Choroid plexus epithelial cell (primary cell): ENCODE measurements around the gene HTRA1.

Source experiments
- DNase-seq: peaks from one replicate; pipeline ENCODE4 v3.0.0-alpha.2; 2010; ENCODE audit warnings: low read depth
- H3K4me3 ChIP-seq: 2 replicates; pipeline ENCODE4 v1.5.1; 2011; ENCODE audit warnings: low read depth, mild to moderate bottlenecking, control low read depth, low read length, moderate library complexity
- TF ChIP-seq, protein P1 (sequence below): conservative IDR thresholded peaks from 2 replicates; pipeline ENCODE4 v1.5.1; 2011; ENCODE audit warnings: low read depth, mild to moderate bottlenecking, control low read depth, inconsistent platforms, low read length, moderate library complexity

HTRA1 gene

GRCh38 chr10:122560279-122560804 is 99.0 kb downstream of the HTRA1 start, which contains the start of gene DMBT1:
TSS of gene DMBT1 (plus strand) at chr10:122560754. CDS start at chr10:122560771, 17 bp downstream.
- TF ChIP-seq, protein P1, sequence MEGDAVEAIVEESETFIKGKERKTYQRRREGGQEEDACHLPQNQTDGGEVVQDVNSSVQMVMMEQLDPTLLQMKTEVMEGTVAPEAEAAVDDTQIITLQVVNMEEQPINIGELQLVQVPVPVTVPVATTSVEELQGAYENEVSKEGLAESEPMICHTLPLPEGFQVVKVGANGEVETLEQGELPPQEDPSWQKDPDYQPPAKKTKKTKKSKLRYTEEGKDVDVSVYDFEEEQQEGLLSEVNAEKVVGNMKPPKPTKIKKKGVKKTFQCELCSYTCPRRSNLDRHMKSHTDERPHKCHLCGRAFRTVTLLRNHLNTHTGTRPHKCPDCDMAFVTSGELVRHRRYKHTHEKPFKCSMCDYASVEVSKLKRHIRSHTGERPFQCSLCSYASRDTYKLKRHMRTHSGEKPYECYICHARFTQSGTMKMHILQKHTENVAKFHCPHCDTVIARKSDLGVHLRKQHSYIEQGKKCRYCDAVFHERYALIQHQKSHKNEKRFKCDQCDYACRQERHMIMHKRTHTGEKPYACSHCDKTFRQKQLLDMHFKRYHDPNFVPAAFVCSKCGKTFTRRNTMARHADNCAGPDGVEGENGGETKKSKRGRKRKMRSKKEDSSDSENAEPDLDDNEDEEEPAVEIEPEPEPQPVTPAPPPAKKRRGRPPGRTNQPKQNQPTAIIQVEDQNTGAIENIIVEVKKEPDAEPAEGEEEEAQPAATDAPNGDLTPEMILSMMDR: no peak

DNA sequence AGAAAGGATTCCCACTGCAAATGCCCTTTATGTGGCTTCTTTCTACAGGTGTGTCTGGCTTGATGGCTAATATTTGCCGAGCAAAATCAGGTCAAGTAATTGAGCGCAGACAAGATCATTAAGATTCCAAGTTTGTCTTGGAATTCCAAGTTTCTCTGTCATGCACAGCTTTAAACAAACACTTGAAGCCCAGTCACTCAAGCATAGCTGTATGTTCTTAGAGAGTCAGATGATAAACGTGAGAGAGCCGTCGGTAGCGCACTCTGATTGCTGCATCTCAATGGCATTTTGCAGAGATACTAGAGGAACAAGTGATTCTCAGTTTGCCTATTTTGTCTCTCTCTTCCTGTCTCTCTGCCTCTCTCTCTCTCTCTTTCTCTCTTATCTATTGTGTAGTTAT is 99.9 kb downstream of the HTRA1 start:
- no peak overlapping the region for H3K4me3 ChIP-seq
- no peak for DNase-seq
- TF ChIP-seq, protein P1: no peak

More at GRCh38 chr10:122560279-122560804, 99.0 kb downstream of the HTRA1 start, which contains the start of gene DMBT1:
- H3K4me3 ChIP-seq: no peak within 1 kb of the TSS
- DNase-seq: no peak

DNA sequence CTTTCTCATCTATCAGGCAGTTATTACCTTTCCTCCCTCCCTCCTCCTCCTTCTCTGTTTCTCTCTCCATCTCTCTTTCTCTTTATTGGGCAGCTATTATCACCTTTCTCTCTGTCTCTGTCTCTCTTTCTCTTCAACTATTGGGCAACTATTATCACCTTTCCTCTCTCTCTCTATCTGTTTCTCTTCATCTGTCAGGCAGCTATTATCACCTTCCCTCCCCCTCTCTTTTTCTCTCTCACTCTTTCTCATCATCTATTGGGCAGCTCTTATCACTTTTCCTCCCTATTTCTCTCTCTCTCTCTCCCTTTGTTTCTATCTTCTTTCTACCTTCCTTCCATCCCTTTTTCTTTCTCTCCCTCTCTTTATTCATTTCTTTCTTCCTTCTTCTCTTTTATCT is 100.4 kb downstream of the HTRA1 start:
- no peak overlapping the region for H3K4me3 ChIP-seq
- TF ChIP-seq, protein P1: no peak
- no peak for DNase-seq
